Measurements from ENCODE around the gene YES1.

GRCh38 chr18:766550-766860, 45.5 kb downstream of the YES1 start:
- TF ChIP-seq CTCF (IDR thresholded peaks at IDR 0.05) (no peak), POLR2AphosphoS5 (IDR thresholded peaks at IDR 0.05) (no peak), POLR2A (IDR thresholded peaks at IDR 0.05) (no peak)
